Hematopoietic multipotent progenitor cell treated with erythropoietin and hydrocortisone succinate and interleukin-3 and kit ligand, for 15 days (in vitro differentiated cells): ENCODE data around the gene CHKA.
"Not testable (repeated sequence)": the region's sequence is repeated elsewhere in the genome, so short reads cannot be mapped to it uniquely, and the experiment has no call there.

Experiments
- DNase-seq: peaks from one replicate; pipeline ENCODE4 v3.0.0-alpha.2; 2015; ENCODE audit warnings: low spot score

CHKA gene

GRCh38 chr11:68115285-68115684 lies 5.9 kb downstream of the CHKA start:
- no peak for DNase-seq

GRCh38 chr11:68113986-68114385 lies 7.2 kb downstream of the CHKA start:
- DNase-seq: no peak

GRCh38 chr11:68107689-68108088 lies 13.5 kb downstream of the CHKA start:
- DNase-seq: no peak

- no peak for DNase-seq
These were observed 14.8 kb downstream of the CHKA start for GRCh38 chr11:68106165-68106940.

GRCh38 chr11:68099474-68100405 lies 21.4 kb downstream of the CHKA start:
- peak; percentile 84 for DNase-seq

- DNase-seq: no peak
These were observed 22.1 kb downstream of the CHKA start for GRCh38 chr11:68099057-68099456.

GRCh38 chr11:68096962-68097361 lies 24.2 kb downstream of the CHKA start:
- no peak for DNase-seq

- no peak for DNase-seq
These were observed 27.6 kb downstream of the CHKA start for GRCh38 chr11:68093565-68093964.

GRCh38 chr11:68092946-68093345 lies 28.2 kb downstream of the CHKA start:
- not testable (repeated sequence) for DNase-seq

- DNase-seq: no peak
These were observed 28.8 kb downstream of the CHKA start for GRCh38 chr11:68092411-68092810.

GRCh38 chr11:68090706-68091105 lies 30.5 kb downstream of the CHKA start:
- no peak for DNase-seq

- DNase-seq: no peak
These were observed 30.9 kb downstream of the CHKA start for GRCh38 chr11:68090287-68090686.

GRCh38 chr11:68089679-68090078 lies 31.5 kb downstream of the CHKA start:
- no peak for DNase-seq

GRCh38 chr11:68083517-68083916 lies 37.7 kb downstream of the CHKA start:
- DNase-seq: no peak

GRCh38 chr11:68082481-68082880 lies 38.7 kb downstream of the CHKA start:
- no peak for DNase-seq

- DNase-seq: no peak
These were observed 39.5 kb downstream of the CHKA start for GRCh38 chr11:68081691-68082090.

GRCh38 chr11:68080860-68081259 lies 40.3 kb downstream of the CHKA start:
- no peak for DNase-seq

- DNase-seq: no peak
These were observed 43.3 kb downstream of the CHKA start for GRCh38 chr11:68077617-68078582.

GRCh38 chr11:68076371-68077042 lies 44.7 kb downstream of the CHKA start:
- DNase-seq: no peak

GRCh38 chr11:68074584-68075352 lies 46.4 kb downstream of the CHKA start:
- no peak for DNase-seq
